PC-3 (cell line): ENCODE data around the gene RETREG2. TPM values are rescaled to one million over a fixed set of nuclear protein-coding genes. Genes with fewer than 3 reads are reported as not detected.

ENCODE experiments used
- ATAC-seq: fragments of 200-7000 bp; cut with Tn5 transposase; 2 replicates; pipeline ENCODE4 v1.9.1; 2020; ENCODE audit warnings: mild to moderate bottlenecking, moderate library complexity
- BruUV-seq: library from RNA; stranded (reverse); fragments of 400-500 nt; replicated peaks from 2 replicates; lab custom pipeline; 2021; lab: Mats Ljungman, UMichigan
- CTCF ChIA-PET: fragments of 300-600 bp; sonication (Branson Sonifier 250); formaldehyde crosslinking; loops from one replicate; lab custom pipeline; 2022; ENCODE audit warnings: antibody characterized with exemption; lab: Charles Lee
- POLR2A ChIA-PET: fragments of 300-600 bp; sonication (Branson Sonifier 250); formaldehyde crosslinking; loops from one replicate; lab custom pipeline; 2022; ENCODE audit warnings: antibody characterized with exemption; ENCODE audit not compliant: unreplicated experiment; lab: Charles Lee
- DNase-seq: peaks from one replicate; pipeline ENCODE4 v3.0.0-alpha.2; 2015
- H2AFZ ChIP-seq: fragments of 300-600 bp; sonication (generic); 2 replicates; pipeline ENCODE4 v1.6.0; 2016; ENCODE audit warnings: antibody characterized with exemption, low read length
- H3F3A ChIP-seq: fragments of 300-600 bp; sonication (generic); one replicate; pipeline ENCODE4 v1.6.0; 2017; ENCODE audit warnings: antibody characterized with exemption, low read length, control low read depth, mild to moderate bottlenecking; ENCODE audit not compliant: unreplicated experiment
- H3K27ac ChIP-seq: fragments of 300-600 bp; sonication (generic); 2 replicates; pipeline ENCODE4 v1.5.1; 2016; ENCODE audit warnings: mild to moderate bottlenecking, low read length
- H3K27me3 ChIP-seq: fragments of 300-600 bp; sonication (generic); 2 replicates; pipeline ENCODE4 v1.6.1; 2016; ENCODE audit warnings: low read length, mixed read lengths
- H3K36me3 ChIP-seq: fragments of 300-600 bp; sonication (generic); 2 replicates; pipeline ENCODE4 v1.6.1; 2016; ENCODE audit warnings: low read depth, mixed run types, low read length, mixed read lengths
- H3K4me1 ChIP-seq: fragments of 300-600 bp; sonication (generic); 2 replicates; pipeline ENCODE4 v1.5.1; 2016; ENCODE audit warnings: low read length; ENCODE audit not compliant: insufficient read depth
- H3K4me2 ChIP-seq: fragments of 300-600 bp; sonication (generic); 2 replicates; pipeline ENCODE4 v1.6.0; 2016; ENCODE audit warnings: low read length
- H3K4me3 ChIP-seq: fragments of 300-600 bp; sonication (generic); 2 replicates; pipeline ENCODE4 v1.5.1; 2016; ENCODE audit warnings: mild to moderate bottlenecking, low read length, mixed read lengths
- H3K79me2 ChIP-seq: fragments of 300-600 bp; sonication (generic); 2 replicates; pipeline ENCODE4 v1.6.1; 2017; ENCODE audit warnings: low read length, mixed read lengths
- H3K9ac ChIP-seq: fragments of 300-600 bp; sonication (generic); 2 replicates; pipeline ENCODE4 v1.6.0; 2016; ENCODE audit warnings: mild to moderate bottlenecking, low read length
- H3K9me2 ChIP-seq: fragments of 300-600 bp; sonication (generic); replicated peaks from 2 replicates; pipeline ENCODE4 v1.6.1; 2016; ENCODE audit warnings: mixed run types, low read length, mixed read lengths
- H3K9me3 ChIP-seq: fragments of 300-600 bp; sonication (generic); 2 replicates; pipeline ENCODE4 v1.6.1; 2016; ENCODE audit warnings: low read length, mixed read lengths
- H4K20me1 ChIP-seq: fragments of 300-600 bp; sonication (generic); 2 replicates; pipeline ENCODE4 v1.6.1; 2016; ENCODE audit warnings: low read length, mixed read lengths
- EZH2 ChIP-seq: fragments of 300-600 bp; sonication (generic); IDR thresholded peaks from one replicate; pipeline ENCODE4 v1.6.1; 2017; ENCODE audit warnings: antibody characterized with exemption, mild to moderate bottlenecking, low read length; ENCODE audit not compliant: unreplicated experiment
- EZH2phosphoT487 ChIP-seq: fragments of 300-600 bp; sonication (generic); IDR thresholded peaks from 2 replicates; pipeline ENCODE4 v1.6.1; 2018; ENCODE audit warnings: mild to moderate bottlenecking, antibody characterized with exemption, low read length, borderline replicate concordance
- intact Hi-C: fragments of 100-400 bp; cut with micrococcal nuclease; formaldehyde crosslinking; loops from 2 replicates; pipeline ENCODE4 v1.9.0; 2023
- total RNA-seq: library from RNA; depleted of rRNA; stranded (reverse); fragments of >200 nt; gene quantifications from 2 replicates; pipeline ENCODE4 v1.2.3, GENCODE V29; 2014
- TF ChIP-seq, protein P1 (sequence below): fragments of 300-600 bp; sonication (generic); conservative IDR thresholded peaks from 2 replicates; pipeline ENCODE4 v1.5.1; 2017; ENCODE audit warnings: antibody characterized with exemption, low read depth, mild to moderate bottlenecking, low read length

Gene RETREG2
- total RNA-seq, 1 experiment from 2014 or later: 61.0 TPM

DNA sequence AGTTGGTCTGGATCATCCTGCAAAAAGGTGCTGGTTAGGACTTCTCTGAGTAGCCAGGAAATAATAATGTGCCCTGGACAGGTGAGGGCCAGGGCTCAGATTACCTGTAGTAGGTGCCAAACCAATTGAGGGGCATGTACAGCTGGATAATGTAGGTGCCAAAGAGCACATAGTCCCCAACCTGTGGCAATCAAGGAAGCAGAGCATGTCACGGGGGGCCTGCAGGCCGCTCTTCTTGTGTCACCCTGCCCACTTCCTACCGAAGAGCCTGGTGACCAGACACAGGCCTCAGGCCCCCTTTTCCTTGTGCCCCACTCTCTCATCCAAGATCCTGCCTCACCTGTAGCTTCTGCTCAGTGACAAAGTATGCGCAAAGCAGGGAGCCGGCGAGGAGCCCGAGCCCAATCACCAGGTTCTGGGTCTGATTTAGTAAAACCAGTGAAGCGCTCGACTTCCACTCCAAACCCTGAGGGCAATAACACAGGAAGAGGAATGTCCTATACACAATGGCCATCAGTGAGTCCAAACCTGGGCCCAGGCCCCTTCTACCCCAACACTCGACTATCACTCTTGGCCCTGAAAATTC, 35.5 kb downstream of the RETREG2 start:
- H3K4me1 ChIP-seq: peaks cover 12% of the 10 kb centered on the region
- H3F3A ChIP-seq: peaks cover 3% of the 10 kb centered on the region
- no peak overlapping the region for H3K27ac ChIP-seq
- CTCF ChIA-PET: interaction anchor here (0.6 kb wide), 1 partner anchor 87 kb away, joined by 3 read pairs; no protein-coding TSS in a partner anchor
- TF ChIP-seq, protein P1, sequence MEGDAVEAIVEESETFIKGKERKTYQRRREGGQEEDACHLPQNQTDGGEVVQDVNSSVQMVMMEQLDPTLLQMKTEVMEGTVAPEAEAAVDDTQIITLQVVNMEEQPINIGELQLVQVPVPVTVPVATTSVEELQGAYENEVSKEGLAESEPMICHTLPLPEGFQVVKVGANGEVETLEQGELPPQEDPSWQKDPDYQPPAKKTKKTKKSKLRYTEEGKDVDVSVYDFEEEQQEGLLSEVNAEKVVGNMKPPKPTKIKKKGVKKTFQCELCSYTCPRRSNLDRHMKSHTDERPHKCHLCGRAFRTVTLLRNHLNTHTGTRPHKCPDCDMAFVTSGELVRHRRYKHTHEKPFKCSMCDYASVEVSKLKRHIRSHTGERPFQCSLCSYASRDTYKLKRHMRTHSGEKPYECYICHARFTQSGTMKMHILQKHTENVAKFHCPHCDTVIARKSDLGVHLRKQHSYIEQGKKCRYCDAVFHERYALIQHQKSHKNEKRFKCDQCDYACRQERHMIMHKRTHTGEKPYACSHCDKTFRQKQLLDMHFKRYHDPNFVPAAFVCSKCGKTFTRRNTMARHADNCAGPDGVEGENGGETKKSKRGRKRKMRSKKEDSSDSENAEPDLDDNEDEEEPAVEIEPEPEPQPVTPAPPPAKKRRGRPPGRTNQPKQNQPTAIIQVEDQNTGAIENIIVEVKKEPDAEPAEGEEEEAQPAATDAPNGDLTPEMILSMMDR: no peak
- TF ChIP-seq EZH2 (no peak), EZH2phosphoT487 (no peak)
- no peaks in the 10 kb centered on the region for H3K9me2 ChIP-seq
- H3K36me3 ChIP-seq: peaks cover 4% of the 10 kb centered on the region
- no peaks in the 10 kb centered on the region for H4K20me1 ChIP-seq
- no peak overlapping the region for H2AFZ ChIP-seq
- no peaks in the 10 kb centered on the region for H3K27me3 ChIP-seq
- no peaks in the 10 kb centered on the region for H3K9me3 ChIP-seq
- POLR2A ChIA-PET: no interaction called here
- DNase-seq (no peak), ATAC-seq (no peak)
- intact Hi-C loops: no loop called here
- H3K4me2 ChIP-seq: no peak overlapping the region
- peaks cover 8% of the 10 kb centered on the region; the same call in 1 of the 2 replicates for H3K79me2 ChIP-seq
- H3K9ac ChIP-seq: no peak overlapping the region
- H3K4me3 ChIP-seq: no peak overlapping the region
- no TSS peak for BruUV-seq

DNA sequence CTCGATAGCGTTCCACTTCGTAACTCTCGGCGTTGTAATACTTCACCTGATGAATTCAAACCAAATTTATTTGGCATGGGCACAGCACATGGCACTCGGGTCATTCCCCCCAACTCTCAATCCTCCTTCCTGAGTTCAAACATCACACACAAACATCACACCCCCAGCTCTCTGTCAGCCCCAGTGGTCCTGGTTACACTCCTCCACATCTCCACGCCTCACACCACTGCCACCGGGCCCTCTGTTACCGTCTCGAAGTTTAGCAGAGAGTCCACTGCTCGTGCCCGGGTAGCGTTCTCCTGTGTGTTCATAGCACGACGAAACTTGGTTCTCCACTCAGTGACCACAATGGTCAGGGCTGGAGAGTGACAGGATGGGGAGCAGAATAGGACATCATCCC, 36.1 kb downstream of the RETREG2 start:
- no peak for DNase-seq
- intact Hi-C loops: no loop called here
- Histone ChIP-seq H3K36me3 (peaks cover 4% of the 10 kb centered on the region), H3K27me3 (no peaks in the 10 kb centered on the region), H3K4me1 (peaks cover 16% of the 10 kb centered on the region), H3K79me2 (peaks cover 8% of the 10 kb centered on the region; the same call in 1 of the 2 replicates), H2AFZ (no peak overlapping the region), H3K9ac (no peak overlapping the region), H3K4me2 (no peak overlapping the region), H3F3A (peaks cover 3% of the 10 kb centered on the region), H3K4me3 (no peak overlapping the region), H4K20me1 (no peaks in the 10 kb centered on the region), H3K9me3 (no peaks in the 10 kb centered on the region), H3K27ac (no peak overlapping the region), H3K9me2 (no peaks in the 10 kb centered on the region)
- no TSS peak for BruUV-seq
- POLR2A ChIA-PET: no interaction called here
- no peak for TF ChIP-seq EZH2phosphoT487
- TF ChIP-seq, protein P1: no peak
- no peak for TF ChIP-seq EZH2
- no peak for ATAC-seq
- CTCF ChIA-PET: no interaction called here

DNA sequence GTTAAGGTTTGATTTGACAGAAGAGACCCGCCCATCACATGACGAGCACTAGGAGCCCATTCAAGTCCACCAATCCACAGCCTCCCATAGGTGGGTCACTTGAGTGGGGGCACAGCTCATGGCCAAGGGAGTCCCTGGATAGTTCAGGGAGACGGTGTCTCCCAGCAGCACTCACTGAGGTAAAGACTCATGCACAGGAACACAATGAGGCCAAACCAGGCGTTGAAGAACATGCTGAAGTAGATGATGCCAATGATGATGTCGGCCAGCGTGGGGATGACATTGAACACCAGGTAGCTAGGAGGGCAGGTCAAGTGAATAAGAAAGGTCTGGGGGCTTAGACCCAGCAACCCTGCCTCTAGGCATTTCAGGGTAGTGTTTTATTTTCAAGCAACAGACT, 36.7 kb downstream of the RETREG2 start:
- no TSS peak for BruUV-seq
- no peaks in the 10 kb centered on the region for H4K20me1 ChIP-seq
- no peak overlapping the region for H3K9ac ChIP-seq
- TF ChIP-seq, protein P1: no peak
- no peak for TF ChIP-seq EZH2
- TF ChIP-seq EZH2phosphoT487: no peak
- peaks cover 3% of the 10 kb centered on the region for H3F3A ChIP-seq
- peaks cover 4% of the 10 kb centered on the region for H3K36me3 ChIP-seq
- no peaks in the 10 kb centered on the region for H3K9me2 ChIP-seq
- no peak overlapping the region for H3K4me2 ChIP-seq
- no peak overlapping the region for H3K27ac ChIP-seq
- no peak overlapping the region for H2AFZ ChIP-seq
- intact Hi-C loops: no loop called here
- ChIA-PET POLR2A (no interaction called here), CTCF (no interaction called here)
- DNase-seq (no peak), ATAC-seq (no peak)
- H3K79me2 ChIP-seq: peaks cover 8% of the 10 kb centered on the region; the same call in 1 of the 2 replicates
- no peaks in the 10 kb centered on the region for H3K27me3 ChIP-seq
- H3K9me3 ChIP-seq: no peaks in the 10 kb centered on the region
- H3K4me3 ChIP-seq: no peak overlapping the region
- H3K4me1 ChIP-seq: peaks cover 19% of the 10 kb centered on the region
